K562 (cell line): Measurements from ENCODE around the gene PLD3. TPM values are rescaled to one million over a fixed set of nuclear protein-coding genes. Genes with fewer than 3 reads are reported as not detected.

Source experiments
- BCOR ChIP-seq: fragments of 450-650 bp; IDR thresholded peaks from 2 replicates; pipeline ENCODE4 v1.6.1; 2016
- HDAC6 ChIP-seq: IDR thresholded peaks from 2 replicates; pipeline ENCODE4 v1.6.1; 2012; ENCODE audit warnings: low read depth, mild to moderate bottlenecking, control low read depth, inconsistent platforms, low read length, moderate library complexity
- HNRNPH1 ChIP-seq: fragments of 200-400 bp; formaldehyde crosslinking; optimal IDR thresholded peaks from 2 replicates; pipeline ENCODE3; 2017; ENCODE audit warnings: low read depth, mild to moderate bottlenecking, low read length, moderate library complexity
- PCBP1 ChIP-seq: fragments of 200-400 bp; formaldehyde crosslinking; IDR thresholded peaks from 2 replicates; pipeline ENCODE4 v1.6.1; 2018; ENCODE audit warnings: mild to moderate bottlenecking, low read depth, low read length; ENCODE audit not compliant: poor library complexity, severe bottlenecking
- PPARD ChIP-seq: fragments of 250-450 bp; sonication (Bioruptor Pico); IDR thresholded peaks from 2 replicates; pipeline ENCODE4 v1.8.0; 2022; ENCODE audit warnings: inconsistent platforms, mild to moderate bottlenecking, moderate library complexity
- THAP12 ChIP-seq: fragments of 250-450 bp; sonication (Bioruptor Pico); IDR thresholded peaks from 2 replicates; pipeline ENCODE4 v1.9.0; 2021; ENCODE audit warnings: mild to moderate bottlenecking, inconsistent platforms
- polyA plus RNA-seq, 8 experiments: library from polyadenylated mRNA; depleted of rRNA in 4 of 8; stranded (reverse) in 5 of 8; unstranded in 3 of 8; fragments of >200 nt; fragmentation: Nextera tagmentation in 2 of 8; fragmentation: Illumina TruSeq in 1 of 8; extraction: Ambion mirVana in 2 of 8; extraction: Trizol in 1 of 8; gene quantifications; 2 replicates each; pipeline versions ENCODE4 v1.2.1 to v1.2.3, GENCODE V29; 2011 to 2014; ENCODE audit warnings: inconsistent platforms in 1 of 8, missing spikeins in 1 of 8
- total RNA-seq, 7 experiments: library from RNA; depleted of rRNA in 6 of 7; stranded (reverse); fragments of >200 nt in 6 of 7; fragmentation: Illumina TruSeq in 2 of 7; extraction: Trizol in 2 of 7; gene quantifications; 2 replicates each; pipeline versions ENCODE4 v1.2.1 to v1.2.3, GENCODE V29; 2011 to 2021; ENCODE audit warnings: low replicate concordance in 1 of 7
- TF ChIP-seq, protein P1 (sequence below): sonication (generic); formaldehyde crosslinking; IDR thresholded peaks from 2 replicates; pipeline ENCODE4 v1.8.1; 2022; ENCODE audit warnings: missing genetic modification reagents
- TF ChIP-seq, protein P2 (sequence below), 2 experiments: fragments of 450-650 bp in 1 of 2; sonication (generic) in 1 of 2; formaldehyde crosslinking in 1 of 2; IDR thresholded peaks; 2 replicates each; pipeline versions ENCODE4 v1.7.1 to v1.9.0; 2016 to 2022; ENCODE audit warnings: inconsistent platforms in 1 of 2, mild to moderate bottlenecking in 1 of 2, missing genetic modification reagents in 1 of 2

The PLD3 gene
- total and polyA plus RNA-seq, 9 of the 15 experiments (the other 6 are each of a cell fraction or from before 2014, with no cell fraction given) = 2.3 to 128 (median 72.7) TPM

DNA sequence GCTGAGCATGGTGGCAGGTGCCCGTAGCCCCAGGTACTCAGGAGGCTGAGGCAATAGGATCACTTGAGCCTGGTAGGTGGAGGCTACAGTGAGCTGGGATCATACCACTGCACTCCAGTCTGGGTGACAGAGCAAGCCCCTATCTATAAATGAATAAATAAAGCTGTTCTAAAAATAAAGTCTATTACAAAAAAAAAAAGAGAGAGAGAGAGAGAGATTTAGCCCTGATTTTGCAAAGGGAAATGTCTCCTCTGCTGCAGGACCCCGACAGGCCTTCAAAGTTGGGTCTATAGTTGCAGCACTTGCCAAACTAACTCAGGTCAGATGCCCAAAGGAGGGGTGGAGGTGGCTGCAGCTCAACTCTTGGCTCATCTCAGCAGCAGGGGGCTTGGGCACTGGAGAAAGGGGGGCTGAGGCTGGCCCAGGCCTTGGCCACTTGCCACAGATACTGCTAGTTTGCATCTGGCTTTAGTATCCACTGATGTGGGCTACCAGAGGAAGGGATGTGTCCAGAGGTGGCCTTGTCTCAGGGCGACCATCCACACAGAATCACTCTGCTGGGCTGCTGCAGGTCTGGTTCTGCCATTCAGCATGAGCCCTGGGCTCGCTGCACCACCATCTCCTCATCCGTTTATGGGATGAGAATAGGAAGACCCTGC, 32.6 kb upstream of the PLD3 start (continued):
- TF ChIP-seq, protein P1, sequence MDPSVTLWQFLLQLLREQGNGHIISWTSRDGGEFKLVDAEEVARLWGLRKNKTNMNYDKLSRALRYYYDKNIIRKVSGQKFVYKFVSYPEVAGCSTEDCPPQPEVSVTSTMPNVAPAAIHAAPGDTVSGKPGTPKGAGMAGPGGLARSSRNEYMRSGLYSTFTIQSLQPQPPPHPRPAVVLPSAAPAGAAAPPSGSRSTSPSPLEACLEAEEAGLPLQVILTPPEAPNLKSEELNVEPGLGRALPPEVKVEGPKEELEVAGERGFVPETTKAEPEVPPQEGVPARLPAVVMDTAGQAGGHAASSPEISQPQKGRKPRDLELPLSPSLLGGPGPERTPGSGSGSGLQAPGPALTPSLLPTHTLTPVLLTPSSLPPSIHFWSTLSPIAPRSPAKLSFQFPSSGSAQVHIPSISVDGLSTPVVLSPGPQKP = no peak
- TF ChIP-seq HNRNPH1 = no peak
- no peak for TF ChIP-seq PPARD (CRISPR knock-in tag)
- no peak for TF ChIP-seq BCOR
- no peak for TF ChIP-seq HDAC6
- TF ChIP-seq, protein P2, sequence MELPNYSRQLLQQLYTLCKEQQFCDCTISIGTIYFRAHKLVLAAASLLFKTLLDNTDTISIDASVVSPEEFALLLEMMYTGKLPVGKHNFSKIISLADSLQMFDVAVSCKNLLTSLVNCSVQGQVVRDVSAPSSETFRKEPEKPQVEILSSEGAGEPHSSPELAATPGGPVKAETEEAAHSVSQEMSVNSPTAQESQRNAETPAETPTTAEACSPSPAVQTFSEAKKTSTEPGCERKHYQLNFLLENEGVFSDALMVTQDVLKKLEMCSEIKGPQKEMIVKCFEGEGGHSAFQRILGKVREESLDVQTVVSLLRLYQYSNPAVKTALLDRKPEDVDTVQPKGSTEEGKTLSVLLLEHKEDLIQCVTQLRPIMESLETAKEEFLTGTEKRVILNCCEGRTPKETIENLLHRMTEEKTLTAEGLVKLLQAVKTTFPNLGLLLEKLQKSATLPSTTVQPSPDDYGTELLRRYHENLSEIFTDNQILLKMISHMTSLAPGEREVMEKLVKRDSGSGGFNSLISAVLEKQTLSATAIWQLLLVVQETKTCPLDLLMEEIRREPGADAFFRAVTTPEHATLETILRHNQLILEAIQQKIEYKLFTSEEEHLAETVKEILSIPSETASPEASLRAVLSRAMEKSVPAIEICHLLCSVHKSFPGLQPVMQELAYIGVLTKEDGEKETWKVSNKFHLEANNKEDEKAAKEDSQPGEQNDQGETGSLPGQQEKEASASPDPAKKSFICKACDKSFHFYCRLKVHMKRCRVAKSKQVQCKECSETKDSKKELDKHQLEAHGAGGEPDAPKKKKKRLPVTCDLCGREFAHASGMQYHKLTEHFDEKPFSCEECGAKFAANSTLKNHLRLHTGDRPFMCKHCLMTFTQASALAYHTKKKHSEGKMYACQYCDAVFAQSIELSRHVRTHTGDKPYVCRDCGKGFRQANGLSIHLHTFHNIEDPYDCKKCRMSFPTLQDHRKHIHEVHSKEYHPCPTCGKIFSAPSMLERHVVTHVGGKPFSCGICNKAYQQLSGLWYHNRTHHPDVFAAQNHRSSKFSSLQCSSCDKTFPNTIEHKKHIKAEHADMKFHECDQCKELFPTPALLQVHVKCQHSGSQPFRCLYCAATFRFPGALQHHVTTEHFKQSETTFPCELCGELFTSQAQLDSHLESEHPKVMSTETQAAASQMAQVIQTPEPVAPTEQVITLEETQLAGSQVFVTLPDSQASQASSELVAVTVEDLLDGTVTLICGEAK (IDR thresholded peaks at IDR 0.05) = no peak
- TF ChIP-seq, protein P2 (CRISPR knock-in tag; IDR thresholded peaks at IDR 0.05) = no peak
- no peak for TF ChIP-seq PCBP1
- no peak for TF ChIP-seq THAP12 (CRISPR knock-in tag)
